Stimulated activated CD8-positive, alpha-beta memory T cell treated with anti-CD3 and anti-CD28 coated beads, Interleukin-12 subunit alpha, Interleukin-12 subunit beta, amount 100 ng/mL, for 24 hours (primary cell): ENCODE measurements around the gene SLC1A2.

Experiments used
- DNase-seq: peaks from one replicate; pipeline ENCODE4 v3.0.0-alpha.2; 2020; ENCODE audit errors: extremely low read depth

SLC1A2 gene

GRCh38 chr11:35223991-35224390, 195.4 kb downstream of the SLC1A2 start:
- no peak for DNase-seq

- no peak for DNase-seq
Observed at GRCh38 chr11:35223371-35223796, 196.0 kb downstream of the SLC1A2 start.

- DNase-seq, result no peak
Observed at GRCh38 chr11:35218956-35219355, 200.4 kb downstream of the SLC1A2 start.

- DNase-seq, result no peak
Observed at GRCh38 chr11:35216962-35217678, 202.2 kb downstream of the SLC1A2 start.

GRCh38 chr11:35215945-35216344, 203.4 kb downstream of the SLC1A2 start:
- no peak for DNase-seq

- DNase-seq, result peak; percentile 9
Observed at GRCh38 chr11:35214792-35215193, 204.6 kb downstream of the SLC1A2 start.

GRCh38 chr11:35214226-35214770, 205.1 kb downstream of the SLC1A2 start:
- DNase-seq, result no peak

GRCh38 chr11:35211952-35212351, 207.4 kb downstream of the SLC1A2 start:
- DNase-seq, result no peak

GRCh38 chr11:35210876-35211546, 208.3 kb downstream of the SLC1A2 start:
- no peak for DNase-seq

- no peak for DNase-seq
Observed at GRCh38 chr11:35208795-35209194, 210.6 kb downstream of the SLC1A2 start.

GRCh38 chr11:35207471-35208403, 211.6 kb downstream of the SLC1A2 start:
- DNase-seq, result no peak

GRCh38 chr11:35206616-35207015, 212.7 kb downstream of the SLC1A2 start:
- DNase-seq, result no peak

- no peak for DNase-seq
Observed at GRCh38 chr11:35204614-35205013, 214.7 kb downstream of the SLC1A2 start.
